HCT116 (cell line): ENCODE results near the gene MAST4. TPM values are rescaled to one million over a fixed set of nuclear protein-coding genes. Genes with fewer than 3 reads are reported as not detected.

Experiments
- ATAC-seq: fragments of 200-7000 bp; cut with Tn5 transposase; 2 replicates; pipeline ENCODE4 v1.9.1; 2020; ENCODE audit warnings: mild to moderate bottlenecking, moderate library complexity
- BruUV-seq: library from RNA; stranded (reverse); fragments of 400-500 nt; replicated peaks from 2 replicates; lab custom pipeline; 2021; lab: Mats Ljungman, UMichigan
- CTCF ChIA-PET: fragments of 300-600 bp; sonication (Branson Sonifier 250); formaldehyde crosslinking; loops from one replicate; lab custom pipeline; 2021; ENCODE audit warnings: antibody characterized with exemption; lab: Charles Lee
- POLR2A ChIA-PET: fragments of 300-600, 350-600 bp; sonication (Branson Sonifier 250); formaldehyde crosslinking; loops from one replicate; lab custom pipeline; 2021; ENCODE audit warnings: antibody characterized with exemption; lab: Charles Lee
- RAD21 ChIA-PET, 2 experiments: fragments of 300-600 bp; sonication (Branson Sonifier 250); formaldehyde crosslinking; loops; one replicate each; lab custom pipeline; 2023; ENCODE audit warnings: low total read pairs in 2 of 2; ENCODE audit not compliant: uncharacterized antibody in 2 of 2, unreplicated experiment in 2 of 2, low non-redundant PET in 1 of 2; lab: Charles Lee
- DNase-seq: peaks from one replicate; pipeline ENCODE4 v3.0.0-alpha.2; 2010; ENCODE audit warnings: low read depth, low spot score
- H2AFZ ChIP-seq: fragments of 200-600 bp; shearing (Covaris generic), sonication (generic); 2 replicates; pipeline ENCODE4 v1.6.1; 2017; ENCODE audit warnings: low read depth, mixed run types, mixed read lengths, antibody characterized with exemption, low read length; ENCODE audit not compliant: poor library complexity, severe bottlenecking
- H3K27ac ChIP-seq: 2 replicates; pipeline ENCODE4 v1.5.1; 2012; ENCODE audit warnings: low read depth, low read length
- H3K27me3 ChIP-seq: fragments of 200-600 bp; sonication (generic); 2 replicates; pipeline ENCODE4 v1.6.1; 2016; ENCODE audit warnings: mixed run types, low read length, mixed read lengths; ENCODE audit not compliant: insufficient read depth
- H3K36me3 ChIP-seq, 2 experiments: fragments of 200-500 bp in 1 of 2; fragments of 200-600 bp in 1 of 2; sonication (Bioruptor generic) in 1 of 2; sonication (generic) in 1 of 2; 2 replicates each; pipeline versions ENCODE4 v1.5.1 to v1.6.1; 2014 to 2016; ENCODE audit warnings: low read length in 2 of 2, inconsistent platforms in 1 of 2, mixed read lengths in 1 of 2, mixed run types in 1 of 2; ENCODE audit not compliant: insufficient read depth in 2 of 2, control insufficient read depth in 1 of 2
- H3K4me1 ChIP-seq, 2 experiments: fragments of 200-600 bp in 1 of 2; sonication (generic) in 1 of 2; 2 replicates each; pipeline versions ENCODE4 v1.5.1 to v1.6.1; 2012 to 2017; ENCODE audit warnings: low read length in 2 of 2, inconsistent platforms in 1 of 2, mild to moderate bottlenecking in 1 of 2, mixed read lengths in 1 of 2, mixed run types in 1 of 2, moderate library complexity in 1 of 2; ENCODE audit not compliant: insufficient read depth in 2 of 2, control insufficient read depth in 1 of 2
- H3K4me2 ChIP-seq: fragments of 200-600 bp; sonication (generic); 2 replicates; pipeline ENCODE4 v1.6.1; 2017; ENCODE audit warnings: mixed run types, low read length, mixed read lengths
- H3K4me3 ChIP-seq, 2 experiments: fragments of 200-600 bp in 1 of 2; sonication (generic) in 1 of 2; replicated peaks in 1 of 2; 2 replicates each; pipeline ENCODE4 v1.5.1; 2011 to 2016; ENCODE audit warnings: low read length in 2 of 2, control low read depth in 1 of 2, low read depth in 1 of 2, mild to moderate bottlenecking in 1 of 2, mixed read lengths in 1 of 2, mixed run types in 1 of 2
- H3K79me2 ChIP-seq: fragments of 200-600 bp; sonication (generic); 2 replicates; pipeline ENCODE4 v1.6.1; 2017; ENCODE audit warnings: mild to moderate bottlenecking, mixed run types, low read length, moderate library complexity, mixed read lengths; ENCODE audit not compliant: insufficient read depth
- H3K9ac ChIP-seq: fragments of 200-600 bp; sonication (generic); 2 replicates; pipeline ENCODE4 v1.6.1; 2016; ENCODE audit warnings: low read length, mixed read lengths
- H3K9me2 ChIP-seq: fragments of 200-600 bp; sonication (generic), shearing (Covaris generic); 2 replicates; pipeline ENCODE4 v1.6.1; 2017; ENCODE audit warnings: mixed run types, mild to moderate bottlenecking, moderate library complexity; ENCODE audit not compliant: insufficient read depth
- H3K9me3 ChIP-seq, 2 experiments: fragments of 200-500 bp in 1 of 2; fragments of 200-600 bp in 1 of 2; sonication (Bioruptor generic) in 1 of 2; sonication (generic) in 1 of 2; 2 replicates each; pipeline ENCODE4 v1.6.1; 2014 to 2017; ENCODE audit warnings: low read length in 2 of 2, mixed read lengths in 2 of 2, inconsistent platforms in 1 of 2, low read depth in 1 of 2, mild to moderate bottlenecking in 1 of 2, mixed run types in 1 of 2, moderate library complexity in 1 of 2; ENCODE audit not compliant: control insufficient read depth in 1 of 2, insufficient read depth in 1 of 2
- H4K20me1 ChIP-seq: fragments of 200-600 bp; sonication (generic), shearing (Covaris generic); 2 replicates; pipeline ENCODE4 v1.6.1; 2017; ENCODE audit warnings: mixed run types, mild to moderate bottlenecking, moderate library complexity; ENCODE audit not compliant: insufficient read depth
- ATF3 ChIP-seq: IDR thresholded peaks from 2 replicates; pipeline ENCODE4 v1.6.1; 2012
- CBX3 ChIP-seq: IDR thresholded peaks from 2 replicates; pipeline ENCODE4 v1.6.1; 2012; ENCODE audit warnings: low read depth
- CEBPB ChIP-seq: IDR thresholded peaks from 2 replicates; pipeline ENCODE4 v1.6.1; 2012; ENCODE audit warnings: low read depth
- EGR1 ChIP-seq: IDR thresholded peaks from 2 replicates; pipeline ENCODE4 v1.6.1; 2012; ENCODE audit warnings: low read depth
- ELF1 ChIP-seq: IDR thresholded peaks from 2 replicates; pipeline ENCODE4 v1.6.1; 2012; ENCODE audit warnings: low read depth, borderline replicate concordance
- EZH2 ChIP-seq: fragments of 200-600 bp; sonication (generic); IDR thresholded peaks from 2 replicates; pipeline ENCODE4 v1.6.1; 2017; ENCODE audit warnings: antibody characterized with exemption, mixed run types
- EZH2phosphoT487 ChIP-seq: fragments of 200-600 bp; IDR thresholded peaks from 2 replicates; pipeline ENCODE4 v1.6.1; 2018; ENCODE audit warnings: antibody characterized with exemption, borderline replicate concordance
- FOSL1 ChIP-seq: IDR thresholded peaks from 2 replicates; pipeline ENCODE4 v1.6.1; 2012; ENCODE audit warnings: low read depth
- JUND ChIP-seq: IDR thresholded peaks from 2 replicates; pipeline ENCODE4 v1.6.1; 2012
- MAX ChIP-seq: IDR thresholded peaks from 2 replicates; pipeline ENCODE4 v1.6.1; 2012
- POLR2AphosphoS5 ChIP-seq: IDR thresholded peaks from 2 replicates; pipeline ENCODE4 v1.6.1; 2011; ENCODE audit warnings: mild to moderate bottlenecking, low read depth, low read length, moderate library complexity
- RAD21 ChIP-seq: IDR thresholded peaks from 2 replicates; pipeline ENCODE4 v1.6.1; 2012; ENCODE audit warnings: low read depth, mild to moderate bottlenecking
- REST ChIP-seq: IDR thresholded peaks from 2 replicates; pipeline ENCODE4 v1.6.1; 2012; ENCODE audit warnings: low read depth
- SRF ChIP-seq: IDR thresholded peaks from 2 replicates; pipeline ENCODE4 v1.6.1; 2012; ENCODE audit warnings: low read depth
- YY1 ChIP-seq: IDR thresholded peaks from 2 replicates; pipeline ENCODE4 v1.6.1; 2011; ENCODE audit warnings: low read length, low read depth, moderate library complexity, mild to moderate bottlenecking; ENCODE audit not compliant: insufficient replicate concordance; ENCODE audit errors: extremely low read depth
- ZFX ChIP-seq: fragments of 450-650 bp; IDR thresholded peaks from 2 replicates; pipeline ENCODE4 v1.6.1; 2017
- ZNF274 ChIP-seq: fragments of 200-500 bp; sonication (Bioruptor generic); IDR thresholded peaks from 2 replicates; pipeline ENCODE4 v1.6.1; 2014; ENCODE audit warnings: mild to moderate bottlenecking, low read depth, low read length, inconsistent platforms
- intact Hi-C: fragments of 100-400 bp; cut with micrococcal nuclease; formaldehyde crosslinking; loops from 2 replicates; pipeline ENCODE4 v1.10.0; 2022
- total RNA-seq: library from RNA; stranded (reverse); gene quantifications from one replicate; pipeline ENCODE4 v1.2.1, GENCODE V29; 2021; ENCODE audit not compliant: unreplicated experiment

MAST4 gene
- total RNA-seq, 1 experiment from 2014 or later = 1.1 TPM

GRCh38 chr5:66840511-66841013 lies 244.4 kb downstream of the MAST4 start:
- Histone ChIP-seq H3K27me3 (peaks cover 17% of the 10 kb centered on the region; the same call in 1 of the 2 replicates), H3K9me3 (no peaks in the 10 kb centered on the region), H3K79me2 (no peaks in the 10 kb centered on the region), H3K9me2 (no peaks in the 10 kb centered on the region), H3K9ac (no peak overlapping the region), H4K20me1 (no peaks in the 10 kb centered on the region; the same call in 1 of the 2 replicates), H3K4me2 (no peak overlapping the region), H3K4me3 (no peak overlapping the region), H3K4me1 (no peaks in the 10 kb centered on the region), H2AFZ (no peak overlapping the region), H3K36me3 (no peaks in the 10 kb centered on the region), H3K27ac (no peak overlapping the region)
- CTCF ChIA-PET = interaction anchor here (3.0 kb wide), 1 partner anchor 11 kb away, joined by 20 read pairs; no protein-coding TSS in a partner anchor
- POLR2A ChIA-PET = no interaction called here
- DNase-seq (no peak), ATAC-seq (no peak)
- TF ChIP-seq ELF1 = no peak
- intact Hi-C loops = no loop called here
- no TSS peak for BruUV-seq
- RAD21 ChIA-PET = no interaction called here

GRCh38 chr5:66841264-66841663 lies 245.1 kb downstream of the MAST4 start:
- no peak overlapping the region for H2AFZ ChIP-seq
- no peaks in the 10 kb centered on the region; the same call in 1 of the 2 replicates for H4K20me1 ChIP-seq
- H3K9me2 ChIP-seq = no peaks in the 10 kb centered on the region
- peaks cover 17% of the 10 kb centered on the region; the same call in 1 of the 2 replicates for H3K27me3 ChIP-seq
- DNase-seq (no peak), ATAC-seq (no peak)
- H3K9me3 ChIP-seq = no peaks in the 10 kb centered on the region
- ChIA-PET RAD21 (no interaction called here), CTCF (interaction anchor here (3.0 kb wide), 1 partner anchor 11 kb away, joined by 20 read pairs; no protein-coding TSS in a partner anchor), POLR2A (no interaction called here)
- H3K4me3 ChIP-seq = no peak overlapping the region
- no peaks in the 10 kb centered on the region for H3K36me3 ChIP-seq
- BruUV-seq = no TSS peak
- H3K4me2 ChIP-seq = no peak overlapping the region
- intact Hi-C loops = no loop called here
- no peaks in the 10 kb centered on the region for H3K79me2 ChIP-seq
- no peak overlapping the region for H3K9ac ChIP-seq
- H3K4me1 ChIP-seq = no peaks in the 10 kb centered on the region
- no peak overlapping the region for H3K27ac ChIP-seq
- TF ChIP-seq JUND (no peak), SRF (no peak), CBX3 (no peak), ZFX (no peak), POLR2AphosphoS5 (no peak), RAD21 (no peak), EZH2phosphoT487 (no peak), ZNF274 (no peak), ATF3 (no peak), YY1 (no peak), FOSL1 (no peak), EZH2 (no peak), ELF1 (no peak), EGR1 (no peak), CEBPB (no peak), MAX (no peak), REST (no peak)
